ENCODE results near the gene FRRS1L. TPM values are rescaled to one million over a fixed set of nuclear protein-coding genes. Genes with fewer than 3 reads are reported as not detected.

Gene FRRS1L
- total RNA-seq, 1 donor from 2014 or later, result 6.1 TPM

DNA sequence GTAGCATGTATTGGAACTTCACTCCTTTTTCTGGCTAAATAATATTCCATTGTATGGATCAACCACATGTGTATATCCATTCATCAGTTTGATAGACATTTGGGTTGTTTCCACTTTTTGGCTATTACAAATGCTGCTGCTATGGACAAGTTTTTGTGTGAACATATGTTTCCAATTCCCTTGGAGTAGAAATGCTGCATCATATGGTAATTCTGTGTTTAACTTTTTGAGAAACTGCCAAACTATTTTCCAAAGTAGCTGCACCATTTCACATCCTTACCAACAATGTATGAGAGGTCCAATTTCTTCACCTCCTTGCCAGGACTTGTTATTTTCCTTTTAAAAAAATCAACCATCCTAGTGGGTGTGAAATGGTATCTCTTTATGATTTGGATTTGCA lies 8.4 kb downstream of the FRRS1L start:
- peaks cover 2% of the 10 kb centered on the region for H3K9me3 Mint-ChIP-seq (ENCODE audit: low read depth)
- DNase-seq (ENCODE audit: low spot score, unreplicated experiment), result no peak
- H3K27me3 Mint-ChIP-seq, result peaks cover 8% of the 10 kb centered on the region
- TF ChIP-seq, protein P1, sequence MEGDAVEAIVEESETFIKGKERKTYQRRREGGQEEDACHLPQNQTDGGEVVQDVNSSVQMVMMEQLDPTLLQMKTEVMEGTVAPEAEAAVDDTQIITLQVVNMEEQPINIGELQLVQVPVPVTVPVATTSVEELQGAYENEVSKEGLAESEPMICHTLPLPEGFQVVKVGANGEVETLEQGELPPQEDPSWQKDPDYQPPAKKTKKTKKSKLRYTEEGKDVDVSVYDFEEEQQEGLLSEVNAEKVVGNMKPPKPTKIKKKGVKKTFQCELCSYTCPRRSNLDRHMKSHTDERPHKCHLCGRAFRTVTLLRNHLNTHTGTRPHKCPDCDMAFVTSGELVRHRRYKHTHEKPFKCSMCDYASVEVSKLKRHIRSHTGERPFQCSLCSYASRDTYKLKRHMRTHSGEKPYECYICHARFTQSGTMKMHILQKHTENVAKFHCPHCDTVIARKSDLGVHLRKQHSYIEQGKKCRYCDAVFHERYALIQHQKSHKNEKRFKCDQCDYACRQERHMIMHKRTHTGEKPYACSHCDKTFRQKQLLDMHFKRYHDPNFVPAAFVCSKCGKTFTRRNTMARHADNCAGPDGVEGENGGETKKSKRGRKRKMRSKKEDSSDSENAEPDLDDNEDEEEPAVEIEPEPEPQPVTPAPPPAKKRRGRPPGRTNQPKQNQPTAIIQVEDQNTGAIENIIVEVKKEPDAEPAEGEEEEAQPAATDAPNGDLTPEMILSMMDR (IDR thresholded peaks at IDR 0.05; ENCODE audit: unreplicated experiment), result no peak
- no peak overlapping the region for H3K27ac Mint-ChIP-seq
- peaks cover 2% of the 10 kb centered on the region for H3K36me3 Mint-ChIP-seq (ENCODE audit: insufficient read depth)
- H3K4me1 Mint-ChIP-seq (ENCODE audit: low read depth), result no peaks in the 10 kb centered on the region
- H3K4me3 Mint-ChIP-seq (ENCODE audit: low read depth), result no peak overlapping the region

DNA sequence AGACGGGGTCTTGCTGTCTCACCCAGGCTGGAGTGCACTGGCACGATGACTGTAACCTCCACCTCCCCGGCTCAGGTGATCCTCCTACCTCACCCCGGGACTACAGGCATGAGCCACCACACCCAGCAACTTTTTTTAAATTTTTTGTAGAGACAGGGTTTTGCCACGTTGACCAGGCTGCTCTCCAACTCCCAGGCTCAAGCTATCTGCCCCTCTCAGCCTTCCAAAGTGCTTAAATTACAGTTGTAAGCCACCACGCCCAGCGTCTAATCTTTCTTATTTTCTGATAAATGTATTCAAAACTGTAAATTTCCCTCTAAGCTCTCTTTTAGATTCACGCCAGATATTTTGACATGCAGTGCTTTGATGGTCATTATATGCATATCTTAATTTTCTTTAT lies 10.3 kb downstream of the FRRS1L start:
- no peaks in the 10 kb centered on the region for H3K4me1 Mint-ChIP-seq (ENCODE audit: low read depth)

DNA sequence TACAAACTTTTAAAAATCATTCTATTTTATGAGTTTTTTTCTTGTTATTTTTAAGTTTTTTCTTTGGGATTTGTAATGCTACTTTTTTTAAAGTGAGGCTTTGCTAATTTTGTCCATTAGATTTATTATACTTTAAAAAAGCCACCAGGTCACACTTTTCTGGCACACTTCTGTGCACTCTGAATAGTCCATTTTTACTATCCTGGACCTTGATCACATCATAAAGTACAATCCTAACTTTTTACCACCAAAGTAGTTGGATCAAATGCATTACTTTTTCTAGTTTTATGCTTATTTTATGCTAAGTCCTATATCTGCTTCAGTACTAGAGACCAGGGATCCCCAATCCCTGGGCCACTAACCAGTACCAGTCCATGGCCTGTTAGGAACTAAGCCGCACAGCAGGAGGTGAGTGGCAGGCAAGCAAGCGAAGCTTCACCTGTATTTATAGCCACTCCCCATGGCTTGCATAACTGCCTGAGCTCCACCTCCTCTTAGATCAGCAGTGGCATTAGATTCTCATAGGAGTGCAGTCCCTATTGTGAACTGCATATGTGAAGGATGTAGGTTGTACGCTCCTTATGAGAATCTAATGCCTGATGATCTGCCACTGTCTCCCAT lies 16.0 kb downstream of the FRRS1L start:
- Mint-ChIP-seq H3K9me3 (ENCODE audit: low read depth) (peaks cover 9% of the 10 kb centered on the region), H3K4me3 (ENCODE audit: low read depth) (no peak overlapping the region), H3K4me1 (ENCODE audit: low read depth) (no peaks in the 10 kb centered on the region), H3K27ac (no peak overlapping the region), H3K36me3 (ENCODE audit: insufficient read depth) (peaks cover 2% of the 10 kb centered on the region), H3K27me3 (no peaks in the 10 kb centered on the region)
- TF ChIP-seq, protein P1 (IDR thresholded peaks at IDR 0.05; ENCODE audit: unreplicated experiment), result no peak
- no peak for DNase-seq (ENCODE audit: low spot score, unreplicated experiment)

More for the DNA sequence above, 10.3 kb downstream of the FRRS1L start:
- no peak overlapping the region for H3K27ac Mint-ChIP-seq
- peaks cover 2% of the 10 kb centered on the region for H3K36me3 Mint-ChIP-seq (ENCODE audit: insufficient read depth)
- TF ChIP-seq, protein P1 (IDR thresholded peaks at IDR 0.05; ENCODE audit: unreplicated experiment), result no peak
- H3K27me3 Mint-ChIP-seq, result peaks cover 4% of the 10 kb centered on the region
- no peak for DNase-seq (ENCODE audit: low spot score, unreplicated experiment)
- H3K9me3 Mint-ChIP-seq (ENCODE audit: low read depth), result peaks cover 8% of the 10 kb centered on the region
- H3K4me3 Mint-ChIP-seq (ENCODE audit: low read depth), result no peak overlapping the region

DNA sequence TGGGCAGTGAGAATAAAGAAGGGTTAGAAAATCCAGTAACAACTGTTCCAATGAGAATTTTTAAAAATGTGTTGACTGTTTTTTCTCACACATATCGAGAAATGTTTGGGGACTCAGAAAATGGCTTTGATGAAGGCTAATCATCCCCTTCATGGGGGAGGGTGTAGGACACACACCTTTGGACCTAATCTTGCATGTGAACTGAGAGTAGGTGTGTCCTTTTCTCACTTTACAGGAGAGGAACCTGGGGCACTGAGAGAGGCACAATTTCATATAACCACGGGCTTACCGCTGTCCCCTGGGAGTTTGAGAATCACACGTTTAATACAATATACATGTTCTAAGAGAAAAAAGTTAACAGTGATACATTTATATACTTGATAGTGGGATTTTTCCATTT lies 17.3 kb downstream of the FRRS1L start:
- Mint-ChIP-seq H3K9me3 (ENCODE audit: low read depth) (peaks cover 9% of the 10 kb centered on the region), H3K36me3 (ENCODE audit: insufficient read depth) (peaks cover 2% of the 10 kb centered on the region), H3K27ac (no peak overlapping the region), H3K4me3 (ENCODE audit: low read depth) (no peak overlapping the region), H3K27me3 (no peaks in the 10 kb centered on the region), H3K4me1 (ENCODE audit: low read depth) (no peaks in the 10 kb centered on the region)
- TF ChIP-seq, protein P1 (IDR thresholded peaks at IDR 0.05; ENCODE audit: unreplicated experiment), result no peak
- no peak for DNase-seq (ENCODE audit: low spot score, unreplicated experiment)

DNA sequence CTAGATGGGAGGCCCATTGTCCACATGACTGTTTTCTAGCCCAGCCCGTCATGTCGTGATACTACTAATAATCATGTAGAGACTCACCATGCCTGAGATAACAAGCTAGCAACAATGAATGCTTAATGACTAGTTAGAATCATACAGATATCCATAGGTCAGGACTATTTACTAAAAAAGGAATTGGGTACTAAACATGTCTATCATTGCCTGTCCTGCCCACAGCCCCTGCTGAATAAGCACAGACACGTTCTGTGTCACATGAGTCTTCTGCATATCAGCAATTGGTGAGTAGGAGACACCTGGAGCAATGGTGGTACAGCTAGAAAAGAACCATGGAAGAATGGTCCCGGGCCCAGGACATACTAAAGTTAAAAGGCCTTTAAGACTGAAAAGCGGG lies 18.0 kb downstream of the FRRS1L start:
- no peak overlapping the region for H3K4me3 Mint-ChIP-seq (ENCODE audit: low read depth)
- DNase-seq (ENCODE audit: low spot score, unreplicated experiment), result no peak
- H3K4me1 Mint-ChIP-seq (ENCODE audit: low read depth), result no peaks in the 10 kb centered on the region
- no peak overlapping the region for H3K27ac Mint-ChIP-seq
- no peaks in the 10 kb centered on the region for H3K36me3 Mint-ChIP-seq (ENCODE audit: insufficient read depth)
- H3K27me3 Mint-ChIP-seq, result no peaks in the 10 kb centered on the region
- TF ChIP-seq, protein P1 (IDR thresholded peaks at IDR 0.05; ENCODE audit: unreplicated experiment), result no peak
- peaks cover 9% of the 10 kb centered on the region for H3K9me3 Mint-ChIP-seq (ENCODE audit: low read depth)

Measured in progenitor cell of endocrine pancreas (in vitro differentiated cells).